ENCODE data around the gene CDH18. TPM values are rescaled to one million over a fixed set of nuclear protein-coding genes. Genes with fewer than 3 reads are reported as not detected.

CDH18 gene
- total and polyA plus RNA-seq, 5 donors, result not detected

DNA sequence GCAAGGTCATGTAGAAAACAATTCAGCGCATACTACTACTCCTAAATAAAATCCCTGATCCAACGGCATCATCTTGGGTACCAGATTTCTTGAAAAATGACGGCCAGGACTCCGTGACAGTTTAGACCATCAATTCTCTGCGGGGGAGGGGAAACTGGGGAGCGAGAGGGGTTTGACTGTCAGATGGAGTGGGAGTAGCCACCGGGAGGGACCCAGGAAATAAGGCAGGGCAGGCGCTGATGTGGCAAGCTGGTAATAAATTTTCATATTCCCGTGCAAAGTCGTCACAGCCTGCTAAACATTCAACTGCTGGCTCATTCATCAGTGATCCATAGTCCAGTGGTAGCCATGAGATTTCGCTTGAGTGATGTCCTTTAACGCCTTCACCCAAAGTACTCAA is 457 bp upstream of the CDH18 start:
- WGBS, result 20% methylated on average over 12 of the region's 12 CpGs
- intact Hi-C loops (cut with DNase I), result no loop called here
- Histone ChIP-seq H3K27ac (ENCODE audit: low read length) (no peak overlapping the region), H3K9me3 (ENCODE audit: control insufficient read depth, low read length) (no peaks in the 10 kb centered on the region), H3K4me3 (ENCODE audit: low read length) (no peak overlapping the region), H3K27me3 (ENCODE audit: control insufficient read depth, insufficient read depth) (no peaks in the 10 kb centered on the region), H3K4me1 (ENCODE audit: control insufficient read depth, insufficient read depth, low read length) (no peaks in the 10 kb centered on the region)
- DNase-seq (no peak), ATAC-seq (no peak)

GRCh38 chr5:19986806-19987205 is 1.2 kb downstream of the CDH18 start:
- H3K9me3 ChIP-seq (ENCODE audit: control insufficient read depth, low read length), result no peaks in the 10 kb centered on the region
- H3K27ac ChIP-seq (ENCODE audit: low read length), result no peak overlapping the region
- intact Hi-C loops (cut with DNase I), result no loop called here
- H3K4me3 ChIP-seq (ENCODE audit: low read length), result no peak overlapping the region
- H3K27me3 ChIP-seq (ENCODE audit: control insufficient read depth, insufficient read depth), result no peaks in the 10 kb centered on the region
- 76% methylated on average over 2 of the region's 2 CpGs for WGBS
- no peak for DNase-seq
- ATAC-seq, result no peak
- H3K4me1 ChIP-seq (ENCODE audit: control insufficient read depth, insufficient read depth, low read length), result no peaks in the 10 kb centered on the region

GRCh38 chr5:19986031-19986619 is 1.9 kb downstream of the CDH18 start:
- intact Hi-C loops (cut with DNase I), result no loop called here
- ATAC-seq, result no peak

DNA sequence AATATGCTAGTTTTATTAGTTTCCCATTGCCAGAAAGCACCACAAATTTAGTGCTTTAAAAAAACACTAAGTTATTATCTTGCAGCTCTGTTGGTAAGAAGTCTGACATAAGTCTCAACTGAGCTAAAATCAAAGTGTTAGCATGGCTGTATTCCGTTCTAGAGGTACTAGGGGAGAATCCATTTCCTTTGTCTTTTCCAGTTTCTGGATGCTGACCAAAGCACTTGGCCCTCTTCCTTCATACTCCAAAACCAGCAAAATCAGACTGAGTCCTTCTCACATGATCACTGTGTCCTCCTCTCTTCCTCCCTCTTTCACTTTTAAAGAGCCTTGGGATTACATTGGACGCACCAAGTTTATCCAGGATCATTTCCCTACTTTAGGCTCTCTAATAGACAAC is 9.5 kb downstream of the CDH18 start:
- H3K27me3 ChIP-seq (ENCODE audit: control insufficient read depth, insufficient read depth), result no peaks in the 10 kb centered on the region
- ATAC-seq (no peak), DNase-seq (no peak)
- H3K9me3 ChIP-seq (ENCODE audit: control insufficient read depth, low read length), result no peaks in the 10 kb centered on the region
- intact Hi-C loops (cut with DNase I), result no loop called here
- 58% methylated on average over 2 of the region's 2 CpGs for WGBS
- no peaks in the 10 kb centered on the region for H3K4me1 ChIP-seq (ENCODE audit: control insufficient read depth, insufficient read depth, low read length)
- H3K4me3 ChIP-seq (ENCODE audit: low read length), result no peak overlapping the region
- no peak overlapping the region for H3K27ac ChIP-seq (ENCODE audit: low read length)

More at GRCh38 chr5:19986031-19986619, 1.9 kb downstream of the CDH18 start:
- no peak overlapping the region for H3K27ac ChIP-seq (ENCODE audit: low read length)
- no peaks in the 10 kb centered on the region for H3K27me3 ChIP-seq (ENCODE audit: control insufficient read depth, insufficient read depth)
- H3K4me1 ChIP-seq (ENCODE audit: control insufficient read depth, insufficient read depth, low read length), result no peaks in the 10 kb centered on the region
- H3K4me3 ChIP-seq (ENCODE audit: low read length), result no peak overlapping the region
- WGBS, result 50% methylated on average over 1 of the region's 1 CpG
- no peaks in the 10 kb centered on the region for H3K9me3 ChIP-seq (ENCODE audit: control insufficient read depth, low read length)
- DNase-seq, result no peak

GRCh38 chr5:19977099-19977498 is 10.9 kb downstream of the CDH18 start:
- ATAC-seq (no peak), DNase-seq (no peak)
- no peaks in the 10 kb centered on the region for H3K9me3 ChIP-seq (ENCODE audit: control insufficient read depth, low read length)
- H3K4me1 ChIP-seq (ENCODE audit: control insufficient read depth, insufficient read depth, low read length), result no peaks in the 10 kb centered on the region
- WGBS, result 46% methylated on average over 2 of the region's 2 CpGs
- H3K27ac ChIP-seq (ENCODE audit: low read length), result no peak overlapping the region
- intact Hi-C loops (cut with DNase I), result no loop called here
- H3K27me3 ChIP-seq (ENCODE audit: control insufficient read depth, insufficient read depth), result no peaks in the 10 kb centered on the region
- no peak overlapping the region for H3K4me3 ChIP-seq (ENCODE audit: low read length)

- H3K4me1 ChIP-seq (ENCODE audit: control insufficient read depth, insufficient read depth, low read length), result no peaks in the 10 kb centered on the region
- intact Hi-C loops (cut with DNase I), result no loop called here
- no peaks in the 10 kb centered on the region for H3K27me3 ChIP-seq (ENCODE audit: control insufficient read depth, insufficient read depth)
- H3K9me3 ChIP-seq (ENCODE audit: control insufficient read depth, low read length), result no peaks in the 10 kb centered on the region
- H3K4me3 ChIP-seq (ENCODE audit: low read length), result no peak overlapping the region
- ATAC-seq (no peak), DNase-seq (no peak)
- H3K27ac ChIP-seq (ENCODE audit: low read length), result no peak overlapping the region
- WGBS, result 70% methylated on average over 4 of the region's 4 CpGs
These were observed 12.2 kb downstream of the CDH18 start for GRCh38 chr5:19975795-19976194.

GRCh38 chr5:19960451-19960850 is 27.5 kb downstream of the CDH18 start:
- Histone ChIP-seq H3K4me3 (ENCODE audit: low read length) (no peak overlapping the region), H3K4me1 (ENCODE audit: control insufficient read depth, insufficient read depth, low read length) (no peaks in the 10 kb centered on the region), H3K9me3 (ENCODE audit: control insufficient read depth, low read length) (no peaks in the 10 kb centered on the region), H3K27ac (ENCODE audit: low read length) (no peak overlapping the region), H3K27me3 (ENCODE audit: control insufficient read depth, insufficient read depth) (no peaks in the 10 kb centered on the region)
- intact Hi-C loops (cut with DNase I), result no loop called here
- WGBS, result 78% methylated on average over 11 of the region's 11 CpGs
- DNase-seq, result no peak
- ATAC-seq, result no peak

DNA sequence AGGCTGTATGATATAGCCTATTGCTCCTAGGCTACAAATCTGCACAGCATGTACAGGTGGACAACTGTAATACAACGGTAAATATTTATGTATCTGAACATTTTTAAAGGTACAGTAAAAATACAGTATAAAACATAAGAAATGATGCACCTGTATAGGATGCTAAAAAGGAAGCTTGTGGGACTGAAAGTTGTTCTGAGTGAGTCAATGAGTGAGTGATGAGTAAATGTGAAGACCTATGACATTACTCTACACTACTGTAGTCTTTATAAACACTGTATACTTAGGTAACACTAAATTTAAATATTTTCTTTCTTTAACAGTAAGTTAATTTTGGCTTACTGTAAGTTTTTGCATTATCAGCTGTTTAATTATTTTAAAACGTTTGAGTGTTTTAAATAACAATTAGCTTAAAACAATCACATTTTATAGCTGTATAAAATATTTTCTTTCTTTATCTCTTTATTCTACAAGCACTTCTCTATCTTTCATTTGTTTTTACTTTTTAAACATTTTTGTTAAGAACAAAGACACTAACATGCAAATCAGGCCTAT is 28.1 kb downstream of the CDH18 start:
- no peak overlapping the region for H3K4me3 ChIP-seq (ENCODE audit: low read length)
- no peak overlapping the region for H3K27ac ChIP-seq (ENCODE audit: low read length)
- H3K4me1 ChIP-seq (ENCODE audit: control insufficient read depth, insufficient read depth, low read length), result no peaks in the 10 kb centered on the region
- no peaks in the 10 kb centered on the region for H3K27me3 ChIP-seq (ENCODE audit: control insufficient read depth, insufficient read depth)
- intact Hi-C loops (cut with DNase I), result no loop called here
- H3K9me3 ChIP-seq (ENCODE audit: control insufficient read depth, low read length), result no peaks in the 10 kb centered on the region
- DNase-seq (no peak), ATAC-seq (no peak)
- 61% methylated on average over 2 of the region's 2 CpGs for WGBS

DNA sequence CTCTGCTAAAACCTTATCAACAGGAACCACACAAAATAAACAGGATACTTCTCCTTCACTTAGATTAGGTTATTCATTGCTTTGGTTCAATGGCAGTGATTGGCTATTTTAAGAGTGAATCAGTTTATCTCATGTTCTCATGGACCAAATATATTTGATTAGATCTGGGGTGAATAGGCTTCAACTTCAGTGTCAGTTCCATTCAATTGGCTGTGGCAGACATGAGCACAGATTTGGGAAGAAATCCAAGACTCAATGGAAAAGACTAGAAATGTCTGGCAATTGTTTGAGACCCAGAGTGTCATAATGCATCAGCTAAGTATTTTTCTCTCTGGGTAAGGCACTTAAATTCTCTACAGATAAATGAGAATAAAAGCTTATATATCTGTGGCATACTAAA is 37.1 kb downstream of the CDH18 start:
- Histone ChIP-seq H3K27ac (ENCODE audit: low read length) (no peak overlapping the region), H3K27me3 (ENCODE audit: control insufficient read depth, insufficient read depth) (no peaks in the 10 kb centered on the region), H3K4me1 (ENCODE audit: control insufficient read depth, insufficient read depth, low read length) (no peaks in the 10 kb centered on the region), H3K4me3 (ENCODE audit: low read length) (no peak overlapping the region), H3K9me3 (ENCODE audit: control insufficient read depth, low read length) (no peaks in the 10 kb centered on the region)
- DNase-seq (no peak), ATAC-seq (no peak)
- intact Hi-C loops (cut with DNase I), result no loop called here

DNA sequence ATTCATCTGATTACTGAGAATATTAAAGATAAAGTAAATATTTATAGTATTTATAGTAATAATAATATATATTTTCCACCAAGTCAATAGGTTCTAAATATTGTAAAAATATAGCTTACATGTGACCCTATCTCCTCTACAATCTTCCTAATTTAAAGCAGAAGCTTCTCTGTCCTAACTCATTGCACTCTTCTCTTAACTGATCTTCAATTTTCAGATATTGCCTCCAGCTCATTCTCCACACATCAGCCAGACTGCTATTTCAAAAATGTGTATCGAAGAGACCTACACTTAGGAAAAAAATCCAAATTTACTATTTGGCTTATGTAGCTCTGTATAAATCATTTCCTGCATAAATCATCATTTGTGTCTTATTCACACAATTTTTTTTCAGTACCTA is 47.8 kb downstream of the CDH18 start:
- intact Hi-C loops (cut with DNase I), result no loop called here
- Histone ChIP-seq H3K4me3 (ENCODE audit: low read length) (no peak overlapping the region), H3K9me3 (ENCODE audit: control insufficient read depth, low read length) (no peaks in the 10 kb centered on the region), H3K27me3 (ENCODE audit: control insufficient read depth, insufficient read depth) (no peaks in the 10 kb centered on the region), H3K27ac (ENCODE audit: low read length) (no peak overlapping the region), H3K4me1 (ENCODE audit: control insufficient read depth, insufficient read depth, low read length) (no peaks in the 10 kb centered on the region)
- WGBS, result 69% methylated on average over 1 of the region's 1 CpG
- ATAC-seq, result no peak
- DNase-seq, result no peak

- intact Hi-C loops (cut with DNase I), result no loop called here
- H3K9me3 ChIP-seq (ENCODE audit: control insufficient read depth, low read length), result no peaks in the 10 kb centered on the region
- no peaks in the 10 kb centered on the region for H3K4me1 ChIP-seq (ENCODE audit: control insufficient read depth, insufficient read depth, low read length)
- no peak overlapping the region for H3K4me3 ChIP-seq (ENCODE audit: low read length)
- no peak for ATAC-seq
- H3K27ac ChIP-seq (ENCODE audit: low read length), result no peak overlapping the region
- no peak for DNase-seq
- 58% methylated on average over 5 of the region's 5 CpGs for WGBS
- no peaks in the 10 kb centered on the region for H3K27me3 ChIP-seq (ENCODE audit: control insufficient read depth, insufficient read depth)
These were observed 57.5 kb downstream of the CDH18 start for GRCh38 chr5:19930451-19930850.
